Panc1 (cell line): ENCODE measurements around the gene POLR2A.

Experiments used
- CTCF ChIP-seq: fragments of 450-650 bp; IDR thresholded peaks from 2 replicates; pipeline ENCODE4 v1.5.1; 2017; ENCODE audit warnings: mild to moderate bottlenecking
- REST ChIP-seq, 2 experiments: IDR thresholded peaks; 2 replicates each; pipeline ENCODE4 v1.6.1; 2011 to 2012; ENCODE audit warnings: low read depth in 2 of 2, control low read depth in 1 of 2, low read length in 1 of 2, mild to moderate bottlenecking in 1 of 2, moderate library complexity in 1 of 2; ENCODE audit not compliant: insufficient read depth in 1 of 2

- TF ChIP-seq CTCF (no peak), REST (IDR thresholded peaks at IDR 0.05; ENCODE audit: insufficient read depth in 1 of 2, low read depth in 2 of 2, low read length in 1 of 2) (no peak)
These were observed 46.8 kb upstream of the POLR2A start for GRCh38 chr17:7437369-7437863.
